ENCODE data around the gene EPHB6. TPM values are rescaled to one million over a fixed set of nuclear protein-coding genes. Genes with fewer than 3 reads are reported as not detected.

The EPHB6 gene
- total RNA-seq, 3 donors from 2014 or later, result 5.2 to 29.8 (median 29.6) TPM

DNA sequence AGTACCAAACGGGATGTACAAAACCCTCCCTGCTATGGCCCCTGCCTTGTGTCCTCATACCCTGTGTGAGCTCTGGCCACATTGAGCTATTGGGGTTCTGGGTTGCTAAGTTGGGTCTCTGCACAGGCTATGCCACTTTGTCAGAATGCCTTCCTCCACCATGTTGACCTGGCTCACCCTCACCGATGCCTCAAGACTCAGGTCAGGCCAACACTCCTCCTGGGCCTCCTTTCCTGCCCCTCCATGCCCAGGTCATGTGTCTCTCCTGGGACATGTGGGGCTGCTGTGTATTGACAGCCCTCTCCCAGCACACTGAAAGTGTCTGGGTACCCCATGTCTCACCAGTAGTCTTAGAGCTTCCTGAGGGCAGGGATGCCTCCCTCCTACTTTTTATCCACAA, 64.0 kb downstream of the EPHB6 start:
- intact Hi-C loops (cut with DNase I; ENCODE audit: low total_unique reads), result no loop called here
- TF ChIP-seq, protein P1, sequence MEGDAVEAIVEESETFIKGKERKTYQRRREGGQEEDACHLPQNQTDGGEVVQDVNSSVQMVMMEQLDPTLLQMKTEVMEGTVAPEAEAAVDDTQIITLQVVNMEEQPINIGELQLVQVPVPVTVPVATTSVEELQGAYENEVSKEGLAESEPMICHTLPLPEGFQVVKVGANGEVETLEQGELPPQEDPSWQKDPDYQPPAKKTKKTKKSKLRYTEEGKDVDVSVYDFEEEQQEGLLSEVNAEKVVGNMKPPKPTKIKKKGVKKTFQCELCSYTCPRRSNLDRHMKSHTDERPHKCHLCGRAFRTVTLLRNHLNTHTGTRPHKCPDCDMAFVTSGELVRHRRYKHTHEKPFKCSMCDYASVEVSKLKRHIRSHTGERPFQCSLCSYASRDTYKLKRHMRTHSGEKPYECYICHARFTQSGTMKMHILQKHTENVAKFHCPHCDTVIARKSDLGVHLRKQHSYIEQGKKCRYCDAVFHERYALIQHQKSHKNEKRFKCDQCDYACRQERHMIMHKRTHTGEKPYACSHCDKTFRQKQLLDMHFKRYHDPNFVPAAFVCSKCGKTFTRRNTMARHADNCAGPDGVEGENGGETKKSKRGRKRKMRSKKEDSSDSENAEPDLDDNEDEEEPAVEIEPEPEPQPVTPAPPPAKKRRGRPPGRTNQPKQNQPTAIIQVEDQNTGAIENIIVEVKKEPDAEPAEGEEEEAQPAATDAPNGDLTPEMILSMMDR (IDR thresholded peaks at IDR 0.05), result no peak
- TF ChIP-seq POLR2A (IDR thresholded peaks at IDR 0.05) (no peak), POLR2AphosphoS5 (IDR thresholded peaks at IDR 0.05) (no peak)
- no peak overlapping the region for H3K4me3 ChIP-seq
- no peaks in the 10 kb centered on the region for H3K36me3 ChIP-seq
- no peak overlapping the region for H3K27ac ChIP-seq
- DNase-seq (ENCODE audit: low spot score in 2 of 2), result no peak
- no peaks in the 10 kb centered on the region for H3K9me3 ChIP-seq
- no peaks in the 10 kb centered on the region for H3K27me3 ChIP-seq
- H3K4me1 ChIP-seq, result no peaks in the 10 kb centered on the region

- DNase-seq (ENCODE audit: low spot score in 2 of 2), result no peak
- H3K4me1 ChIP-seq, result no peaks in the 10 kb centered on the region
- H3K9me3 ChIP-seq, result no peaks in the 10 kb centered on the region
- no peaks in the 10 kb centered on the region for H3K36me3 ChIP-seq
- intact Hi-C loops (cut with DNase I; ENCODE audit: low total_unique reads), result no loop called here
- TF ChIP-seq, protein P1 (IDR thresholded peaks at IDR 0.05), result no peak
- TF ChIP-seq POLR2A (IDR thresholded peaks at IDR 0.05), result no peak
- no peak for TF ChIP-seq POLR2AphosphoS5 (IDR thresholded peaks at IDR 0.05)
- H3K27me3 ChIP-seq, result no peaks in the 10 kb centered on the region
- H3K27ac ChIP-seq, result no peak overlapping the region
- no peak overlapping the region for H3K4me3 ChIP-seq
These were observed 64.8 kb downstream of the EPHB6 start for GRCh38 chr7:142919656-142920055.

Other genes with a start within 250 kb of the EPHB6 start
- not detected for gene PRSS1, start 105.6 kb upstream of the EPHB6 start, total RNA-seq
- not detected for gene PRSS2, start 84.1 kb upstream of the EPHB6 start, total RNA-seq
- 10 to 100 TPM in 2 of 3 donors, under 1 TPM in 1; under 0.01 to 19.8 (median 13.4) TPM for gene TRPV6, start 30.7 kb downstream of the EPHB6 start, total RNA-seq
- gene TRPV5, start 78.7 kb downstream of the EPHB6 start, total RNA-seq, result 1 to 10 TPM in 1 of 3 donors, under 1 TPM in 1, not detected in 1; 0.15 to 1.3 TPM
- gene LLCFC1, start 84.4 kb downstream of the EPHB6 start, total RNA-seq, result not detected
- gene KEL, start 107.3 kb downstream of the EPHB6 start, total RNA-seq, result 1 to 10 TPM in 2 of 3 donors, under 1 TPM in 1; 0.16 to 4.3 (median 2.2) TPM
- 1 to 10 TPM in 2 of 3 donors, not detected in 1; 1.2 to 2.0 TPM for gene OR9A2, start 172.1 kb downstream of the EPHB6 start, total RNA-seq
- gene OR6V1, start 197.3 kb downstream of the EPHB6 start, total RNA-seq, result not detected

Data from breast epithelium (tissue), 4 donors.